ENCODE data around the gene VASN.

VASN gene

GRCh38 chr16:4354512-4355409 is 16.9 kb upstream of the VASN start:
- DNase-seq (ENCODE audit: low read depth in 3 of 3), result no peak

DNA sequence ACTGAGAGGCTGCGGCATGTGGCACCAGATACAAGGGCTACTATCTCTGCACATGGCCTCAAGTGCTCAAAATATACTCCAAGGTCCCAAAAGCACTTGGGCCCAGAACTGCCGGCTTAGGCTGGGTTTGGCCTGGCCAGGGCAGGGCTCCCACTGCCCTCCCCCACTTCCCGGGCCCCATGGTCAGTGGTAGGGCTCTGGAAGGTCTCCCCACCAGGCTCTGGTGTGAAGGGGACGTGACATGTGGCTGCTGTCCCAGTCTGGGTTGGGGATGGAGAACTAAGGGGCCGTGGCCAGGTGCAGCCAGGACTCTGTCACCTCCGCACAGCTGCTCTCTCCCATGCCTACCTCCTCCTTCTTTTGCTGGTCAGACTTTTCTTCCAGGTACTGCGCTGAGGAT is 14.8 kb upstream of the VASN start:
- DNase-seq (ENCODE audit: low read depth in 3 of 3), result no peak

DNA sequence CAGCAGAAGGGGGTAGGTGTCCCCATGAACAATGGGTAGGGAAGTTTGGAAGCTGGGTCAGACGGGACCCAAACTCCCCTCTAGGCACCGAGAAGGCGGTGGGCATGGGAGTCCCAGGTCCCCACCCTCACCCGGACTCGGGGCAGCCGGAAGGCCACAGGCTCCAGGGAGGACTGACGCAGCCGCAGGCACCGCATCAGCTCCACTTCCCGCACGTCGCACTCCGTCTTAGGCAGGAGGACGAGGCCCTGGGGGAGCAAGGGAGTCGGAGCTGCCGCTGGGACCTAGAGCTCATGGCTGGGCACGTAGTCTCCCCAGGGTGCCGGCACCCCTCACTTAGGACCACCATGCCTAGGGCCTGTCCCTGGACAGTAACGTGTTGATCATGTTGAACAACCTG is 13.4 kb upstream of the VASN start:
- no peak for DNase-seq (ENCODE audit: low read depth in 3 of 3)

DNA sequence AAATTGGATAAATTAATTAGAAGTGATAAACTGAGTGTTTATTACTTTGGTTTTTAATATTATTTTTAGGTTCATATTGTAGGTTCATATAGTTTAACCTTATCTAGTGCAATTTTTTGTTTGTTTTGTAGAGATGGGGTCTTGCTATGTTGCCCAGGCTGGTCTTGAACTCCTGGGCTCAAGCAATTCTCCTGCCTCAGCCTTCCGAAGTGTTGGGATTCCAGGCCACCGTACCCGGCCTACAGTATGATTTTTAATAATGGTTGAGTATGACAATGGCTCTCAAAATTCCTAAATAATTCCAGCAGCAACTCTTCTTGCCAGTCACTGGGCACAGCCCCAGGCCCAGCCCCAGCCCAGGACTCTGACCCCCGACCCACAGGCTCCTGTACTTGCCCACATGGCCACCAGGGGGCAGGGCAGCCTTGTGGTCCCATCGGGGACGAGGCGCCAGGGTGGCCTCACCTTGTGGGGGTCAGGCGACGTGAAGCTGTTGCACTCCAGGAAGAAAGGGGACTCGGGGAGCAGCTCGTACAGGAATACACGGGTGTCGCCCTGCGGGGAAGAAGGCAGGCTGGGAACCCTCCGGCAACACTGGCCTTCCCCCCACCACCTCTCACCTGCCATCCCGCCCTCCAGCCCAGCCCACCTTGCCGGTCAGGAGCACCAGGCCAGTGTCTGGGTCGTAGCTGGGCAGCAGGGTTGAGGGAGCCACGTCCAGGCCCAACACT is 12.7 kb upstream of the VASN start:
- peak; percentile 46 to 54 (median 50) for DNase-seq (ENCODE audit: low read depth in 3 of 3)

- no peak for DNase-seq (ENCODE audit: low read depth in 3 of 3)
These were observed 11.7 kb upstream of the VASN start for GRCh38 chr16:4359914-4360313.

- DNase-seq (ENCODE audit: low read depth in 3 of 3), result no peak
These were observed 11.1 kb upstream of the VASN start for GRCh38 chr16:4360538-4361021.

DNA sequence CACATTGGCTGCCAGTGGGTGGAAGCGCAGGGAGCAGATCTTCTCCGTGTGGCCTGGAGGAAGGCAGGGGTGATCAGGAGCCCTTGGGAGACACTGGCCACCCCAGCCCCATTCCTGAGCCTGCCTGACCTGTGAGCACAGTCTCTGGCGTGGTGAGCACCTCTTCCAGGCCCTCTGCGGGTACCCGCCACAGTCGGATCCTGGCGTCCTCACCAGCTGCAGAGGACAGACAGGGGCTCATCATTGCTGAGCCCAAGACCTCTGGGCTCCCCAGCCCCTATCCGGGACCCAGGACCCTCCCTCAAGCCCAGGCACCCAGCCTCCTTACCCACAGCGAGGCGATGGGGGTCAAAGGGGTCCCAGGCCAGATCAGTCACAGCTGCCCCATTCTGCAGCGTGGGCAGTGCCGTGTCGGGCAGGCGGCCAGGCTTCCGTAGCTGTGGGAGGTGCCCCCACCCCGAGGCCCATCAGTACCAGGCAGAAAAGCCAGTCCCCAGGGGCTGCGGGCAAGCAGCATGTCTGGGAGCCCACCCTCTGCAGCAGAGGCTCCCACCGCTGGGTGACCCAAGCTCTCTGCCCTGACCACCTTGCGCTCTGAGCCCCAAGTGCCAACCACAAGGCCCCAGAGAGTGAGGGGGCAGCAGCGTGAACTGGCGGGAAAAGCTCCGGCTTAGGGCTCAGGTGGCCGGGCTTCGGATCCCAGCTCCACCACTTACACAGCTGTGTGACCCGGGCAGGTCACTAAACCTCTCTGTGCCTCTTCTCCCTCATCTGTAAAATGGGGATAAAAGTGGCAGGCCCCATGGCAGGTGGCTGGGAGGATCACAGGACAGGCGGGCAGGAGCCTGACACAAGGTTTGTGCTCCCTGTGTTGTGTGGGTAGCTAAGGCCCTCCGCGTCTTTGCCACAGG is 10.4 kb upstream of the VASN start:
- no peak for DNase-seq (ENCODE audit: low read depth in 3 of 3)

GRCh38 chr16:4361944-4362311 is 9.7 kb upstream of the VASN start:
- no peak for DNase-seq (ENCODE audit: low read depth in 3 of 3)

DNA sequence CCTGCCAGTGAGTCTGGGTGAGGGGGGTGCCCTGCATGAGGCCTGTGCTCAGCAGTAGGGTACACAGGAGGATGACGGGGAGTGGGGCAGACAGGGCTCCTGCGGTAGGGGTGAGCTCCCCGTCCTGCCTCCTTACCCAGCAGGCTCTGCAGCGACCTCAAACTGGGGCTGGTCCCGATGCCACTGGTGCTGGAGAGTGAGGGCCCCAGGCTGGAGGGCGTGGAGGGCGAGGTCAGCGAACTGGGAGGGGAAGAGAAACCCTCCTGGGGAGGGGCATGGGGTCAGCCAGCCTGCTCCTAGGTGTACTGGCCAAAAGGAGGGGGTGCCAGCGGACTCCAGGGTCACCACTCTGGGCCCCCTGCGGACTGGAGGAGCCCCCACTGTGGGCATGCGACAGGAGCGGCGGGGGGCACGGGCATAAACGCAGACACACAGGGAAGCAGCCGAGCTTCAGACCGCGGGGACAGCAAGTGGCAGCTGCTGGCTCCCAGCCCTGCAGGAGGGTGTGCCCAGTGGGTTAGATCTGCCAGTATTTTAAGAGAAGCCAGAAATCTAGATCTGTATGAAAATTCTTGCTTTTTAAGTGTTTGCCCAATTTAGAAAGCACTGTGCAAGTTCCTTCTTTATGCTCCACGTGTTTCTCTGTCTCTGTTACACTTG is 9.0 kb upstream of the VASN start:
- no peak for DNase-seq (ENCODE audit: low read depth in 3 of 3)

GRCh38 chr16:4364196-4365013 is 7.2 kb upstream of the VASN start:
- no peak for DNase-seq (ENCODE audit: low read depth in 3 of 3)

DNA sequence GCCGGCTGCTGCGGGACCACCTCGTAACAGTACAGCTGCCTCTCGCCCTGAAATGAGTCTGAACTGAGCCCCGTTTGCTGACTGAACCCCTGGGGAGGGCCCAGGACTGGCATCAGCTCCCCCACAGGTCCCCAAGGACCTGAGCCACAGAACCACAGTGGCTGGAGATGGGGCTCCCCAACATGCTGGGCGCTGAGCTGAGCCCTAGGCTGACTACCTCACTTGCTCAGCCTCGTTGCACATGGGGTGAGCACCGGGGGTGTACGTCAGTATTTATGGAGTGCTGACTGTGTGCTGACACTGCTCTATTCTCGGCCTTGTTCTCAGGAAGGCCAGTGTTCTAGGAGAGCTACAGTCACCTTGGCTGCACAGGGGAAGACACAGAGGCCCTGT is 6.6 kb upstream of the VASN start:
- DNase-seq (ENCODE audit: low read depth in 3 of 3), result no peak

DNA sequence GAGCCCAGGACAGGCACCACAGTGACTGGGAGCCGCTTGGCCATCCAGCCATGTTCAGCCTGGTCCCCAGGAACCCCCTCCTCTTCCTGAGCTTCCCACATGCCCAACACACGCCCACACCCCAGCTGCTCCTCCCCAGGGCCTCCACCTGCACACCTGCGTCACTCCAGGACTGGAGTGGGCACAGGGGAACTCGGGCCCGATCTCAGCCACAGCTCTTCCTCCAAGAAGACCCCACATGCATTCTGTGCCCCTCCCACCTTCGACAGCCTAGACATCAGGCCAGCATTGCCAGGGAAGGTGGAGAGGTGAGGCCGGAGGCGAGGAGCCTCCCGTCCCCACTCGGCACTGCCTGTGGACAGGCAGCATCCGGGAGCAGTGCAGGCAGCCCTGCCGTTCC is 6.0 kb upstream of the VASN start:
- DNase-seq (ENCODE audit: low read depth in 3 of 3), result no peak

DNA sequence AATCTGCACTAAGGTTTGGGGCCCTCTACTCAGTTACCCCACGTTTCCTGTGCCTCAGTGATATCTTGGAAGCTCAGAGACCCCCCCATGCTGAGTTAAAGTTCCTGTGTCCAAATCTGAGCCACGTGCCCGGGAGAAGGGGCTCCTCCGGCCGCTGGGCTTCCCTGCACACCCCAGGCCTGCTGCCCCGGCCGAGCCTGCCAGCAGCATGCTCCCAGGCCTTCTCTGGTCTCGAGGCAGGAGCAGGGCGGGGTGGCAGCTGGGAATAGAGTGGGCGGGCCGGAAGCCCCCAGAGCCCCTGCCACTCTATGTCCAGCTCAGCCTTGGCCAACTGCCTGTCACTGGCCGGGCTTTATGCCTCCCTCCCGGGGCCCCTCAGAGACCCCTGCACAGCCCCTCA is 5.6 kb upstream of the VASN start:
- DNase-seq (ENCODE audit: low read depth in 3 of 3), result no peak

GRCh38 chr16:4367393-4367856 is 4.2 kb upstream of the VASN start:
- DNase-seq (ENCODE audit: low read depth in 3 of 3), result no peak

- no peak for DNase-seq (ENCODE audit: low read depth in 3 of 3)
These were observed 2.5 kb upstream of the VASN start for GRCh38 chr16:4369007-4369733.

GRCh38 chr16:4370151-4370550 is 1.5 kb upstream of the VASN start:
- DNase-seq (ENCODE audit: low read depth in 3 of 3), result no peak

GRCh38 chr16:4370570-4371356 is 885 bp upstream of the VASN start:
- DNase-seq (ENCODE audit: low read depth in 3 of 3), result no peak

DNA sequence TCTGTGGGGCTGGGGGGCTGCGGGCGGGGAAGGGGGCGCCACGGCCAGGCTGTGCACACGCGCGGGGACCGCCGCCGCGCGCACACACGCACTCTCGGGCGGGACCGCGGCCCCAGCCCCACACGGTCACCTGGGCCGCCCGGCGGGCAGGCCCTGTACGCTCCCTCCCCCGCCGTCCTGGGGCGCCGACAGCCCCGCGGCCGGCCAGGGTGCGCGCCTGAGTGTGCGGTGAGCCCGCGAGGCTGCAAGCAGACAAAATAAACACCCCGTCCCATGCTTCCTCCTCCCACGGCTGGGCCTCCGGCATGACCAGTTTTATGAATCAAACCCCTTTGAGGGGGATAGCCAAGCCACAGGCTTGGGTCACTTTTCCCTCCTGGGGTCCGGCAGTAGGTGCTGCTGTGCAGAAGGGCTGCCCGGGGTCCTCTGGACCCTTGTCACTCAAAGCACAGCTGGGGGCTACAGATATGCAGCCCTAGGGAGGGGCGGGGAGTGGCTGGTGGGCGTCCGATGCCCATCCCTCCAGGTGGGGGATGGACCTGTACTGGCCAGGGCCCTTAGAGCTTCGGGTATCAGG is 441 bp downstream of the VASN start:
- DNase-seq (ENCODE audit: low read depth in 3 of 3), result no peak
